ENCODE data around the gene GPR15LG. TPM values are rescaled to one million over a fixed set of nuclear protein-coding genes. Genes with fewer than 3 reads are reported as not detected.

The GPR15LG gene
- total RNA-seq, 1 donor from 2014 or later, result not detected

Other genes with a start within 250 kb of the GPR15LG start
- gene GHITM, start 34.3 kb upstream of the GPR15LG start, total RNA-seq, result 425 TPM
- 0.32 TPM for gene CDHR1, start 20.7 kb downstream of the GPR15LG start, total RNA-seq
- gene LRIT2, start 51.7 kb downstream of the GPR15LG start, total RNA-seq, result not detected
- not detected for gene LRIT1, start 67.7 kb downstream of the GPR15LG start, total RNA-seq
- gene RGR, start 71.3 kb downstream of the GPR15LG start, total RNA-seq, result 0.79 TPM
- 163 TPM for gene CCSER2, start 154.8 kb downstream of the GPR15LG start, total RNA-seq

Data from left ventricle myocardium superior (tissue), 1 donor.